SK-N-SH treated with all-trans-retinoic acid at 6 μM for 48 hours (cell line): ENCODE measurements around the gene SCNM1.

Source experiments
- ATAC-seq: fragments of 200-7000 bp; cut with Tn5 transposase; 3 replicates; pipeline ENCODE4 v1.9.1; 2020; ENCODE audit warnings: mild to moderate bottlenecking, moderate library complexity
- ARNTL ChIP-seq: fragments of 450-650 bp; formaldehyde crosslinking; IDR thresholded peaks from 2 replicates; pipeline ENCODE4 v1.5.0; 2020; ENCODE audit warnings: low read depth, mild to moderate bottlenecking, moderate library complexity, borderline replicate concordance
- CSDC2 ChIP-seq: fragments of 250-450 bp; sonication (Bioruptor Pico); IDR thresholded peaks from 2 replicates; pipeline ENCODE4 v1.5.0; 2020; ENCODE audit warnings: mild to moderate bottlenecking, moderate library complexity
- ESRRG ChIP-seq: fragments of 250-450 bp; sonication (Bioruptor Pico); IDR thresholded peaks from 2 replicates; pipeline ENCODE4 v1.6.1; 2021; ENCODE audit warnings: mild to moderate bottlenecking
- GLIS3 ChIP-seq: fragments of 250-450 bp; sonication (Bioruptor Pico); IDR thresholded peaks from 2 replicates; pipeline ENCODE4 v1.5.0; 2020; ENCODE audit warnings: mild to moderate bottlenecking, moderate library complexity
- ISL1 ChIP-seq: fragments of 250-450 bp; sonication (Bioruptor Pico); IDR thresholded peaks from 2 replicates; pipeline ENCODE4 v2.1.2; 2022; ENCODE audit warnings: mild to moderate bottlenecking, moderate library complexity
- RARB ChIP-seq: fragments of 250-450 bp; sonication (Bioruptor Pico); IDR thresholded peaks from 2 replicates; pipeline ENCODE4 v1.8.0; 2021; ENCODE audit warnings: mild to moderate bottlenecking, moderate library complexity
- TOX ChIP-seq: fragments of 250-450 bp; sonication (Bioruptor Pico); IDR thresholded peaks from 2 replicates; pipeline ENCODE4 v1.8.0; 2021; ENCODE audit warnings: mild to moderate bottlenecking, moderate library complexity, borderline replicate concordance
- ZC3H10 ChIP-seq: fragments of 250-450 bp; sonication (Bioruptor Pico); IDR thresholded peaks from 2 replicates; pipeline ENCODE4 v1.5.1; 2021; ENCODE audit warnings: mild to moderate bottlenecking, moderate library complexity
- ZFP3 ChIP-seq: fragments of 250-450 bp; sonication (Bioruptor Pico); IDR thresholded peaks from 2 replicates; pipeline ENCODE4 v1.5.0; 2020; ENCODE audit warnings: mild to moderate bottlenecking, moderate library complexity
- ZFP30 ChIP-seq: fragments of 450-650 bp; formaldehyde crosslinking; IDR thresholded peaks from 2 replicates; pipeline ENCODE4 v1.5.0; 2022; ENCODE audit warnings: mild to moderate bottlenecking, moderate library complexity
- ZNF70 ChIP-seq: fragments of 450-650 bp; formaldehyde crosslinking; IDR thresholded peaks from 2 replicates; pipeline ENCODE4 v1.5.0; 2020; ENCODE audit warnings: mild to moderate bottlenecking, moderate library complexity
- ZNF8 ChIP-seq: fragments of 450-650 bp; formaldehyde crosslinking; IDR thresholded peaks from 2 replicates; pipeline ENCODE4 v1.5.0; 2020; ENCODE audit warnings: mild to moderate bottlenecking, moderate library complexity
- TF ChIP-seq, protein P1 (sequence below): fragments of 250-450 bp; sonication (Bioruptor Pico); IDR thresholded peaks from 2 replicates; pipeline ENCODE4 v1.5.0; 2020; ENCODE audit warnings: mild to moderate bottlenecking, moderate library complexity
- TF ChIP-seq, protein P2 (sequence below): fragments of 250-450 bp; sonication (Bioruptor Pico); IDR thresholded peaks from 2 replicates; pipeline ENCODE4 v1.5.1; 2020; ENCODE audit warnings: low read depth, mild to moderate bottlenecking, moderate library complexity
- TF ChIP-seq, protein P3 (sequence below): fragments of 250-450 bp; sonication (Bioruptor Pico); IDR thresholded peaks from 2 replicates; pipeline ENCODE4 v1.5.1; 2021; ENCODE audit warnings: mild to moderate bottlenecking, moderate library complexity
- TF ChIP-seq, protein P4 (sequence below): fragments of 250-450 bp; sonication (Bioruptor Pico); IDR thresholded peaks from 2 replicates; pipeline ENCODE4 v1.8.0; 2020; ENCODE audit warnings: mild to moderate bottlenecking, moderate library complexity, borderline replicate concordance

SCNM1 gene

DNA sequence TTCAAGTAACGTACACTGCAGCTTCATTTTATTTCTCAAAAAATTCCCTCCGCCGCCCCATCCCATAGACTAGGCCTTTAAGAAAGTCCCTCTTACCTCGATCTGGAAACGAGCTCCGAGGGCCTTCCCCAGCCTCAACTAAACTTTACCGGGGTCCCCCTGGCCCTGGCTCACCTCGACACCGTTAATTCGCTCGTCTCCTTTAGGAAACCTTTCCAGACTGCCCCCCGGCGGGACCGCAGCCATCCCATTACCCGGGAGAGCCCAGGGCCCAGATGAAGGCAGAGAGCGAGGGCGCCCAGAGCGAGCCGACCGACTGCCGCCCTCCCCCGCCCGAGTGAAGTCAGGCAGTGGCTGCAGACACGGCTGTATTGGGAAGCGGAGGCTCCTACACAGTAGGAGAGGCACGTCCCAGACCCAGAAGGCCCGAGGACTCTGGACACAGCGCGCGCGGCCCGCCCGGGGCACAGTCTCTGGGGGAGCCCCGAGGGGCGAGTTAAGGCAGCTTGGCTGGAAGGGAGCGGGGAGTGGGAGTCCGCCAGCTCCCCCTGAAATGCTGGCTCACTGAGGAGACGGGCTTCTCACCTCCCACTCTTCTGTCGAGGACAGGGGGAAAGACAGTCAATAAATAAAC lies 34.1 kb upstream of the SCNM1 start:
- ATAC-seq: no peak
- TF ChIP-seq RARB (CRISPR knock-in tag) (no peak), ZNF8 (CRISPR knock-in tag) (no peak), ZC3H10 (no peak), ZFP3 (CRISPR knock-in tag) (no peak), ZFP30 (CRISPR knock-in tag) (no peak), ZNF70 (CRISPR knock-in tag) (no peak), ISL1 (CRISPR knock-in tag) (no peak)
- TF ChIP-seq, protein P1, sequence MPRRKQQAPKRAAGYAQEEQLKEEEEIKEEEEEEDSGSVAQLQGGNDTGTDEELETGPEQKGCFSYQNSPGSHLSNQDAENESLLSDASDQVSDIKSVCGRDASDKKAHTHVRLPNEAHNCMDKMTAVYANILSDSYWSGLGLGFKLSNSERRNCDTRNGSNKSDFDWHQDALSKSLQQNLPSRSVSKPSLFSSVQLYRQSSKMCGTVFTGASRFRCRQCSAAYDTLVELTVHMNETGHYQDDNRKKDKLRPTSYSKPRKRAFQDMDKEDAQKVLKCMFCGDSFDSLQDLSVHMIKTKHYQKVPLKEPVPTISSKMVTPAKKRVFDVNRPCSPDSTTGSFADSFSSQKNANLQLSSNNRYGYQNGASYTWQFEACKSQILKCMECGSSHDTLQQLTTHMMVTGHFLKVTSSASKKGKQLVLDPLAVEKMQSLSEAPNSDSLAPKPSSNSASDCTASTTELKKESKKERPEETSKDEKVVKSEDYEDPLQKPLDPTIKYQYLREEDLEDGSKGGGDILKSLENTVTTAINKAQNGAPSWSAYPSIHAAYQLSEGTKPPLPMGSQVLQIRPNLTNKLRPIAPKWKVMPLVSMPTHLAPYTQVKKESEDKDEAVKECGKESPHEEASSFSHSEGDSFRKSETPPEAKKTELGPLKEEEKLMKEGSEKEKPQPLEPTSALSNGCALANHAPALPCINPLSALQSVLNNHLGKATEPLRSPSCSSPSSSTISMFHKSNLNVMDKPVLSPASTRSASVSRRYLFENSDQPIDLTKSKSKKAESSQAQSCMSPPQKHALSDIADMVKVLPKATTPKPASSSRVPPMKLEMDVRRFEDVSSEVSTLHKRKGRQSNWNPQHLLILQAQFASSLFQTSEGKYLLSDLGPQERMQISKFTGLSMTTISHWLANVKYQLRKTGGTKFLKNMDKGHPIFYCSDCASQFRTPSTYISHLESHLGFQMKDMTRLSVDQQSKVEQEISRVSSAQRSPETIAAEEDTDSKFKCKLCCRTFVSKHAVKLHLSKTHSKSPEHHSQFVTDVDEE (CRISPR knock-in tag): no peak
- TF ChIP-seq, protein P2, sequence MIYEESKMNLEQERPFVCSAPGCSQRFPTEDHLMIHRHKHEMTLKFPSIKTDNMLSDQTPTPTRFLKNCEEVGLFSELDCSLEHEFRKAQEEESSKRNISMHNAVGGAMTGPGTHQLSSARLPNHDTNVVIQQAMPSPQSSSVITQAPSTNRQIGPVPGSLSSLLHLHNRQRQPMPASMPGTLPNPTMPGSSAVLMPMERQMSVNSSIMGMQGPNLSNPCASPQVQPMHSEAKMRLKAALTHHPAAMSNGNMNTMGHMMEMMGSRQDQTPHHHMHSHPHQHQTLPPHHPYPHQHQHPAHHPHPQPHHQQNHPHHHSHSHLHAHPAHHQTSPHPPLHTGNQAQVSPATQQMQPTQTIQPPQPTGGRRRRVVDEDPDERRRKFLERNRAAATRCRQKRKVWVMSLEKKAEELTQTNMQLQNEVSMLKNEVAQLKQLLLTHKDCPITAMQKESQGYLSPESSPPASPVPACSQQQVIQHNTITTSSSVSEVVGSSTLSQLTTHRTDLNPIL: no peak
- TF ChIP-seq, protein P3, sequence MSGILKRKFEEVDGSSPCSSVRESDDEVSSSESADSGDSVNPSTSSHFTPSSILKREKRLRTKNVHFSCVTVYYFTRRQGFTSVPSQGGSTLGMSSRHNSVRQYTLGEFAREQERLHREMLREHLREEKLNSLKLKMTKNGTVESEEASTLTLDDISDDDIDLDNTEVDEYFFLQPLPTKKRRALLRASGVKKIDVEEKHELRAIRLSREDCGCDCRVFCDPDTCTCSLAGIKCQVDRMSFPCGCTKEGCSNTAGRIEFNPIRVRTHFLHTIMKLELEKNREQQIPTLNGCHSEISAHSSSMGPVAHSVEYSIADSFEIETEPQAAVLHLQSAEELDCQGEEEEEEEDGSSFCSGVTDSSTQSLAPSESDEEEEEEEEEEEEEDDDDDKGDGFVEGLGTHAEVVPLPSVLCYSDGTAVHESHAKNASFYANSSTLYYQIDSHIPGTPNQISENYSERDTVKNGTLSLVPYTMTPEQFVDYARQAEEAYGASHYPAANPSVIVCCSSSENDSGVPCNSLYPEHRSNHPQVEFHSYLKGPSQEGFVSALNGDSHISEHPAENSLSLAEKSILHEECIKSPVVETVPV (CRISPR knock-in tag): no peak
- TF ChIP-seq, protein P4, sequence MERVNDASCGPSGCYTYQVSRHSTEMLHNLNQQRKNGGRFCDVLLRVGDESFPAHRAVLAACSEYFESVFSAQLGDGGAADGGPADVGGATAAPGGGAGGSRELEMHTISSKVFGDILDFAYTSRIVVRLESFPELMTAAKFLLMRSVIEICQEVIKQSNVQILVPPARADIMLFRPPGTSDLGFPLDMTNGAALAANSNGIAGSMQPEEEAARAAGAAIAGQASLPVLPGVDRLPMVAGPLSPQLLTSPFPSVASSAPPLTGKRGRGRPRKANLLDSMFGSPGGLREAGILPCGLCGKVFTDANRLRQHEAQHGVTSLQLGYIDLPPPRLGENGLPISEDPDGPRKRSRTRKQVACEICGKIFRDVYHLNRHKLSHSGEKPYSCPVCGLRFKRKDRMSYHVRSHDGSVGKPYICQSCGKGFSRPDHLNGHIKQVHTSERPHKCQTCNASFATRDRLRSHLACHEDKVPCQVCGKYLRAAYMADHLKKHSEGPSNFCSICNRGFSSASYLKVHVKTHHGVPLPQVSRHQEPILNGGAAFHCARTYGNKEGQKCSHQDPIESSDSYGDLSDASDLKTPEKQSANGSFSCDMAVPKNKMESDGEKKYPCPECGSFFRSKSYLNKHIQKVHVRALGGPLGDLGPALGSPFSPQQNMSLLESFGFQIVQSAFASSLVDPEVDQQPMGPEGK (CRISPR knock-in tag): no peak

DNA sequence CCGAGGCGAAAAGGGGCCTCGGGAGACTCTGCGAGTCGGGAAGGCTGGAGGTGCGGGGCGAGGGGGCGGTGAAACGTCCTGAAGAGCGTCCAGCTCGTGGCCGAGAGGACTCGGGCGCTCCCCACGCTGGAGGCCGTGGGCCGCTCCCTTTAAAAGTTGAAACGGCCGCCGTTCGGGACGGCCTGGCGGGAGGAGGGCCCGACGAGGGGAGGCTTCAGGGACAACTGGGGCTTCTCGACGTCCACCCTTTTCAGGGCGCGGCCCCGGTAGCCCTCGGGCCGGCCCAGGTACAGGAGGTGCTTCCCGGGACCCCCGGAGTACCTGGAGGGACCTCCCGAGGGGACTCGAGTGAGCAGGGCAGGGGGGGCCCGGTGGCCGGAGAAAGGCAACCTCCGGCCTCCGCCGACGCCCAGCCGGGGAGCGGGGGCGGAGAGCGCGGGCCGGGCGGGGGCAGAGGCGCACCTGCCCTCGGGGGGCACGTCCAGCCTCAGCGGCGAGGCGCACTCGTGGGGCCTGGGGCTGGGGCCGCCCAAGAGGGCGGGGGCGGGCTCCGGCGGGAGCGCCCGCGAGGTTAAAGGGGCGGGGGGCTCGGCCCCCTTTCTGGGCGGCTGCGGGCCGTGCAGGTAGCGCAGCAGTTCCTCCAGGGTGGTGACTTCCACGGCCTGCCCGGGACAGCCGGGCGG lies 33.5 kb upstream of the SCNM1 start:
- no peak for TF ChIP-seq GLIS3 (CRISPR knock-in tag)
- ATAC-seq: no peak

DNA sequence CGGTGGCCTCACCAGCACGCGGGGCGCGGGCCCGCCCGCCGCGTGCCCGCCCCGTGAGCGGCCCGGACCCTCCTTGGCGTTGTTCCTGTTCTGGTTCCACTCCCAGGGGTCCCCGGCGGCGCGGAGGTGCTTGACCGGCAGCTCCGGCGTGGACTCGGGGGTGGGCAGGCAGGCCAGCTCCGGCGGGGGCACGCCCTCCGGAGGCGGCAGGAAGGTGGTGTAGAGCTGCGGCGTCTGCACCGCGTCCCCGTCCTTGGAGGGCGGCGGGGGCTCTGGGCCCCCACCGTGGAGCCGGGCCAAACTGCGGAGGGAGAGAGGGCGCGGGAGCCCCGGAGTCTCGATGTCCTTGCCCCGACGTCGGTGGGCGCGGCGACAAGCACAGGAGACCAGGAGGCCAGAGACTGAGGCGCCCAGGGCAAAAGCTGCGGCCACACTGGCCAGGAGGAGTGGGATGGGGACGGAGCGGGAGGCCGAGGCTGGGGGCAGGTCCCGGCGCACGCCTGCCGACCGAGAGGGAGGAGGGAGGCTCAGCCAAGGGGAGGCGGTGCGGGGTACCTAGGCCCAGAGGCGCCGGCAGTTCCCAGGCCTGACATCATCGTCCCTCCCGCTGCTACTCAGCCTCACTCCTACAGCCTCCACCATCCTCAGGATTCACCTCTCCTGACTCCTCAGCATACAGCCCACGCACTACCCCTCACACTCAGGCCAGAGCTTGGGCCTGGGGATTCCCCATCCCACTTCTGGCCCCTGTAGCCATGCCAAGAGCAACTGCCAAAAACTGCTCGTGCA lies 32.7 kb upstream of the SCNM1 start:
- no peak for ATAC-seq
- TF ChIP-seq, protein P1 (CRISPR knock-in tag): no peak
- TF ChIP-seq TOX (CRISPR knock-in tag) (no peak), ZFP30 (CRISPR knock-in tag) (no peak), ZC3H10 (no peak), ZNF70 (CRISPR knock-in tag) (no peak), ESRRG (CRISPR knock-in tag) (no peak), CSDC2 (CRISPR knock-in tag) (no peak), ARNTL (no peak)
- TF ChIP-seq, protein P2: no peak
